HG03469 (cell line): ENCODE results near the gene ITPKC.

ENCODE experiments used
- ATAC-seq: cut with Tn5 transposase; IDR thresholded peaks from one replicate; pipeline ENCODE4 v1.9.1; 2021; ENCODE audit warnings: mild to moderate bottlenecking, moderate library complexity, moderate number of reproducible peaks; ENCODE audit not compliant: unreplicated experiment

The ITPKC gene

DNA sequence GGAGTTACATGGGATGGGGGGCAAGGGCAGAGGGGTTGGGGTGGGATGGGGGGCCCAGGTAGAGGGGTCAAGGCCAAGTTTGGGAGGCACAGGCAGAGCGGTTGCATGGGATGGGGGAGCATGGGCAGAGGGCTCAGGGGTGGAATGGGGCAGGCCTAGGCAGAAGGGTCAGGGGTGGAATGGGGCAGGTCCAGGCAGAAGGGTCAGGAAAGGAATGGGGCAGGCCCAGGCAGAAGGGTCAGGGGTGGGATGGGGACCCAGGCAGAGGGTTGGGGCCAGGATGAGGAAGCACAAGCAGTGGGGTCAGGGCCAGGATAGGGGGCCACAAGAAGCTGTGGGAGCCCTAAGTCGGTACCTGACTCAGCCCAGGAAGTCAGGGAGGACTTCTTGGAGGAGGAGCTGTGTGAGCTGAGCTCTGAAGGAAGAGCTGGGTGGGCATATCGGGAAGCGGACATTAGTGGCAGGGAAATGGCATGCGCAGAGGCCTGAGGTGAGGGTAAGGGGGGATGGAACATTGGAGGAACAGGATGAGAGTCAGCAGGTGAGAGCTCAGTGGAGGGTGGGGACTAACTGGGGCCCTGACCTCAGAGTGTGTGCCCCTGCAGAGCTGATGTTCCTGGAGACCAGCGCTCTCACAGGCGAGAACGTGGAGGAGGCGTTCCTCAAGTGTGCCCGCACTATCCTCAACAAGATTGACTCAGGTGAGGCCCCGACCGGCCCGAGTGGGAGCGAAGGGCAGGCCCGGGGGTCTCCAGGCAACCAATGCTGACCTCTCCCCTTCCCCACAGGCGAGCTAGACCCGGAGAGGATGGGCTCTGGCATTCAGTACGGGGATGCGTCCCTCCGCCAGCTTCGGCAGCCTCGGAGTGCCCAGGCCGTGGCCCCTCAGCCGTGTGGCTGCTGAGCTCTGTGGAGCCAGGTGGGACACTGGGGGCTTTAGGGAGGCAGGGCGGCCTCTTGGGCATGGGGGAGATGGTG, 69.4 kb downstream of the ITPKC start:
- no peak for ATAC-seq
